Subcutaneous adipose tissue (tissue), 4 donors: ENCODE data around the gene AFF3. TPM values are rescaled to one million over a fixed set of nuclear protein-coding genes. Genes with fewer than 3 reads are reported as not detected.

ENCODE experiments used
- total RNA-seq, 4 donors: library from RNA; depleted of rRNA; stranded (reverse); fragments of >200 nt; gene quantifications; one replicate each; pipeline ENCODE4 v1.1.0, GENCODE V29; 2016
- TF ChIP-seq, protein P1 (sequence below): fragments of 450-650 bp; IDR thresholded peaks from one replicate; pipeline ENCODE4 v1.5.1; 2016; ENCODE audit warnings: low read depth, mild to moderate bottlenecking, control low read depth, antibody characterized with exemption, moderate library complexity

AFF3 gene
- total RNA-seq, 4 donors from 2014 or later: 2.5 to 6.2 (median 5.6) TPM

DNA sequence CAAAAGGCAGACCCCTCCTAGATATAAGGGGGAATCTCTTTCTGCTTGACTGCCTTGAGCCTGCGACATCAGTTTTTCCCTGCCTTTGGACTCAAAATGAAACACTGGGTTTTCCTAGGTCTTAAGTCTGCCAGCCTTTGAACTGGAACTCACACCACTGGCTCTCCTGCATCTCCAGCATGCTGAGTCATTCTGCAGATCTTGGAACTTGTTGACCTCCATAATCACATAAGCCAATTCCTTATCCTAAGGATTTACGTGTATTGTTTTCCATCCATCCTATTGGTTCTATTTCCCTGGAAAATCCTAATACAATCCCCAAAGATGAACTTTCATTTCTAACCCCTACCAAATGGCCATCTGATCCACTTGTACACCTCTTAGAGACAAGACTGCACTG, 88.0 kb downstream of the AFF3 start:
- TF ChIP-seq, protein P1, sequence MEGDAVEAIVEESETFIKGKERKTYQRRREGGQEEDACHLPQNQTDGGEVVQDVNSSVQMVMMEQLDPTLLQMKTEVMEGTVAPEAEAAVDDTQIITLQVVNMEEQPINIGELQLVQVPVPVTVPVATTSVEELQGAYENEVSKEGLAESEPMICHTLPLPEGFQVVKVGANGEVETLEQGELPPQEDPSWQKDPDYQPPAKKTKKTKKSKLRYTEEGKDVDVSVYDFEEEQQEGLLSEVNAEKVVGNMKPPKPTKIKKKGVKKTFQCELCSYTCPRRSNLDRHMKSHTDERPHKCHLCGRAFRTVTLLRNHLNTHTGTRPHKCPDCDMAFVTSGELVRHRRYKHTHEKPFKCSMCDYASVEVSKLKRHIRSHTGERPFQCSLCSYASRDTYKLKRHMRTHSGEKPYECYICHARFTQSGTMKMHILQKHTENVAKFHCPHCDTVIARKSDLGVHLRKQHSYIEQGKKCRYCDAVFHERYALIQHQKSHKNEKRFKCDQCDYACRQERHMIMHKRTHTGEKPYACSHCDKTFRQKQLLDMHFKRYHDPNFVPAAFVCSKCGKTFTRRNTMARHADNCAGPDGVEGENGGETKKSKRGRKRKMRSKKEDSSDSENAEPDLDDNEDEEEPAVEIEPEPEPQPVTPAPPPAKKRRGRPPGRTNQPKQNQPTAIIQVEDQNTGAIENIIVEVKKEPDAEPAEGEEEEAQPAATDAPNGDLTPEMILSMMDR: no peak

DNA sequence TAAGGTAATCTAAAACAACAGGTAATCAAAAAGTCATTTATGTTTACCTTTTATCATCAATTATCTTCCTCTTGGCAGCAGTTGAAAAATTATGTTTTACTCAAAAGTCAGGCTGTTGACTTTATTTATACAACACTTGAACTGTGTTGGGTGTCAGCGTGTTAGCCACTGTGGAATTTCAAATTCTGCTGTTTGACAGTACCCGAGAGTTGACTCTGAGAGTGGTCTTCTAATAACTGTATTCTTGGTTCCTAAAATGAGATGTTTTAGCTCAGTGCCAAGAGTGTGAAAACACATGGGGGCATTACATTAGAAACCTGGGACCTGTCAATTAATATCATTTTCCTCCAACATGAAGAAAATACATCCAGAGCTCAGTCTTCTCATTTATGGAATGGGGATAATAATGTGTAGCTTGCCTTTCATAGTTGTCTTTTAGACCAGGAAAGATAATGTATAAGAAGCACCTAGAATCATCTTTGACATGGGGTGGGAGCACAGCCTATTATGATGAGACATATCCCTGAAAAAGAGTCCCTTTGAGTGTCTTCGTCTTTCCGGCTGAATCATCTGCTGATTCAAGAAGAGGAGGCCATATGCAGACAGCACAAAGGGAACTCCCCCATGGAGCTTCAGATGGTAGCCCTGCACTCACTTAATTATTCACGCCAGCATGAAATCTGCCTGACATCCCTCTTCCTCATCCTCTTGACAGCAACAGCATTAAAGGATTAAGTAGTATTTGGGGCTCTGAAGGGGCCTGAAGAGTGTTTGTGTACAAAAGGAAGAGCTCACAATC, 89.1 kb downstream of the AFF3 start:
- TF ChIP-seq, protein P1: no peak

DNA sequence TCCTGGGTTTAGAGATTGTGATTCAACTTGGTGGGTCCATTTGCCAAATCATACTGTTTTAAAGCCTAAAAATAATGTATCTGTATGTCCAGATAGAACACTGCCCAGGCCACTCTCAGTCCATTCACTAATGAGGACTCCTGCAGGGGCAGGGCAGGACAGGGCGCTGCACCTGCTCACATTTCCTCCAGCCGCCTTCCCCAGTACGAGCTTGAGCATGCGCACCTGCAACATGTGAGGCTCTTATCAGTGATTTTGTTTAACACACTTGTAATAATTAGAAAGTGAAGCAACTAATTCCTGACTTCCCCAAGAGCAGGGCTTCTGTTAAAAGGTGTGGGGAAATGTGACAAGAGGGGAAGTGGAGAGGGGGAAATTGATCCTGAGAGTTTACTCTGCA, 89.7 kb downstream of the AFF3 start:
- TF ChIP-seq, protein P1: no peak

DNA sequence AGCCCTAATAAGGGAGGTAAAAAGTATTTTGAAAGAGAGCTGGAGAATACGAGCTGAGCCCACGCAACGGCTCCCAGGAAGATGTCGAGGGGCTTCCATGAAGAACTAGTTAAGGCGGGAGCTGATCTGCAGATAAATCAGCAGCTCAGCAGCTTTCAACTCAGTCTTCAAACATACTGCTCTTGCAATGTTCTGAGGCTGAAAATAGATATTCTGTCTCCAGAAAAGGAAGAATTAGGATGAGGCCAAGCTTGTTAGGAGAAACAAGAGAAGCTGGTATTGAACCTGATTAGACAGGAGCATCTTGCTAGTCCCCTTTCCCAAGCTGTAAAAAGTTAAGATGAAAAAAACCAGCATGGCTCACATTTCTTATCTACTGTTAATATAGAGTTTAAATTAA, 91.1 kb downstream of the AFF3 start:
- TF ChIP-seq, protein P1: no peak

DNA sequence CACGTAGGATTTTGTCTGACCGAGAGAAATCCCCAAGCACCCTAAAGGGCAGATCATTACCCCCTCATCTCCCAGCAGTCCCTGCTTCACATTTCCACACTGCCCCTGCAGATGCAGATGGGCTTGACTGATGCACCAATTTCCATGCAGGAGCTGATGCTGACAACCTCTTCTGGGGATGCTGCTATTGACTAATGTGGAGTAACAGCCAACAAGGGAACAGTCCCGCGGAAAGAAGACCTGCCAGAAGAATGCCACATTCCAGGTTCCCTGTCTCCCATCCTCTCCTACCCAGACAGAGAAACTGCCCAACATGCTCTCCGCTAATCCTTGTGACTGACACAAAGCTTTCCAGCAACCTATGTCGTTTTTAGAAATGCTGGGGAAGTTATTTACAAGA, 91.7 kb downstream of the AFF3 start:
- TF ChIP-seq, protein P1: no peak

DNA sequence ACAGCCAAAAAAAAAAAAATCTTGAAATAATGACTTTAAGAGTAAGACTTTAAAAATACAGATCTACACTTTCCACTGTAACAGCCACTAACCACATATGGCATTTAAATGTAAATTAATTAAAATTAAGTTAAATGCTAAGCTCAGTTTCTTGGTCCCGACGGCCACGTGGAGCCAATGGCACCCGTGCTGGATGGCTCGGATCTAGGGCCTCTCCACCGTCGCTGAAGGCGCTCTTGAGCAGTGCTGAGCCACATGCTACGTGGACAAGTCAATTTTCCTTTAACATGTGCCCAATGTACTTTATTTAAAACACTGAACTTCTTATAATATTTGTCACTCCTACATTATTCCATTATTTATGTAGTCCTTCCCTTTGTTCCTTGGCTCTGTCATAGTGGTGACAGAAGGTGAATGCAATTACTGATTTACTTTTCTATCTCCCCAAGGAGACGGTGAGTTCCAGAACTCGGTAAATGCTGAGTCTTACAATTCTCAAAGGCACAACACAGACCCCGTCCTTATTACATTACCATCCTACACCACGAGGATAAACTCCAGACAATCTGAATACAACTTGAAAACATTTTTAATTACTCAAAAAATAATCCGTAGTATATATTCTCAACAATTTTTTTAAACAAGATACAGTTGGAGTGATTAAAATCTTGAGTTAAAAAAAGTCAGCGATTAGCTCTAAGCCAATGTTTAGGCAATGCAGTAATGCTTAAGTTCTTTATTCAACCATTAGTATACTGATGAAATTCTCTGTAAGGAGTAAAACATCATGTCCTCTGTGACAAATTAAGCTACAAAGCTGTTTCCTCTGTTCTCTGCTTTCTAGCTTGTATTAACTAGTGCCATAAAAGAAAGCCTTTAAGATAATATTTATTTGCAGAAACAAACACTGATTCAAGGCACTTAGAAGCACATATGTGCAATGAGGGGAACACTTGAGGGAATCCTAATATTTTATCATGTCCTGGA, 95.1 kb downstream of the AFF3 start:
- TF ChIP-seq, protein P1: no peak

DNA sequence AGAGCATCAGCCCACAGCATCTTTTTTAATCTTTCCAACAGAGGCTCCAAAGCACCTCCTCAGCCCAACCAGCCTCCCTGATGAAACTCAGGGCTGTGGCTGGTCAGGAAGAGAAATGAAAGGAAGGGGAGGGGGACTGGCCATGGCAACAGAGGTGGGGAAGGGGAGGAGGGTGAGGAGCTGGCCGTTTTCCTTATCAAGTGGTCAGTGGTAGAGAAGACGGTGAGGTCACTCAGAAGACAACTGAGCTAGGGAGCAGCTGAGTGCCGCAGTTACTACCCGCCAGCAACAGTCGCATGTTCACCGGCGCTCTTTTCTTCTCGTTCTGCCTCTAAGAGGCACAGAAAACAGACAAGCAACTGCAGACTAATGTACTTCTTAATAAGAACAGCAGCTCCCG, 97.4 kb downstream of the AFF3 start:
- TF ChIP-seq, protein P1: no peak
